ENCODE measurements around the gene KIF9. TPM values are rescaled to one million over a fixed set of nuclear protein-coding genes. Genes with fewer than 3 reads are reported as not detected.

The KIF9 gene
- total RNA-seq, 4 donors from 2014 or later = 1.1 to 9.2 (median 7.5) TPM

DNA sequence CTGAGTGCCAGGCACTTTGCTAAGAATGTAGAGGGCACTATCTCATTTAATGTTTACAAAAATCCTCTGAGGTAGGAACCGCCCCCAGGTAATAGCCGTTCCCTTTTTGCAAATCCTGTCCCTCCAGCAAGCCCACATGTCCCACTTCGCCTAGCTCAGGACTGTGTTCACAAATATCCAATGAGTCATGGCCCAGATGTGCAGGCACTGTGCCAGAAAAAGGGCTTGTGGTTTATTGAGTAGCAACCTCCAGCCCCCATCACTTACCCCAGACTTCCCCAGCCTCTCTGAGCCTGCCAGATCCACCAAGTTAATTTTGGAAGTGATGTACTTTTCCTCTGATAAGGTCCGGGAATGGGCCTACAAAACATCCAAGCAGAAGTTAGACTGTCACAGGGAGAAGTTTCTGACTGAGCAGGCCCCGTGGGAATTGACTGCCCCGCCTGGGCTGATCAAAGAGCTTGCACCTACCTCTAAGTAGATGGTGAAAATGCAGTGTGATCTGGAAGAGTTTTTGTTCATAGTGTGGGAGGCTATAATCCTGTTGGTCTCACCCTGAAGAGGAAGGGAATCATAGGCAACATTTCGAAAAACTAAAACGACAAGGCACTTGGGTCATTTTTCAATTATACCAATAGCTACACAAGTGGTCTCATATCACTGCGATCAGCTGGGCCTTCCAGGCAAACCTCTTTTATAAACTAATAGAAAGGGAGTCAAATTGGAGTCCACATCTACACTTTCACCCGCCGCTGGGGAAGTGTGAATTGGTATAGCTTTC lies 15.7 kb downstream of the KIF9 start:
- peaks cover 0 to 8% (median 0%) of the 10 kb centered on the region in 3 donors for H3K36me3 ChIP-seq

DNA sequence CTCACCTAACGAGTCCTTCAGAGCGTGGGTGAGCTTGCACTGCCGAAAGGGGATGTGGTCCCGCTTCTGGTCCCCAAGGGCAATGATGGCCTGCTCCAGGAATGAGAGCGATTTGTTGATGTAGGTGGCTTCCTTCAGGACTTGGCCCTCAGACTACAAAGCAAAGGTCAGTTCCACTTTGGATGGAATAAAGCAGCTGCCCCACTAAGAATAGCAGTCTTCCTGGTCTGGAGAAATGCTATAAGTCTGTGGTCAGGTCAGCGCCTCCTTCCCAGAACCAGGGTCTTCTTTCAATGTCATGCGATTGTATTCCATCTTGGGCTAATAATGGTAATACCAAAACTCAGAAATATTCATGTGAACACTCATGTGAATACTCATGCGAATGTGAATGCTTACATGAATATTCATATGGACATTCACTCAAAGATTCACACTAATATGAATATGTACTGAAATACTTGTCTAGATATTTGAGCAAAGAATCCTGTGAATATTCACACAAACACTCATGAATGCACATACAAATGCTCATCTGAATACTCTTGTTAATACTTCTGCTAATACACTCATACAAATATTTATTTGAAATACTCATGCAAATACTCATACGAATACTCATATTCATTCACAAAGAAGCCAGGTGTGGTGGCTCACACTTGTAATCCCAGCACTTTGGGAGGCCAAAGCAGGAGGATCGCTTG lies 16.7 kb downstream of the KIF9 start:
- WGBS, 2 donors = 93 to 97% methylated on average over 5 to 7 of the region's 10 CpGs
- TF ChIP-seq POLR2A (IDR thresholded peaks at IDR 0.05) (no peak), CTCF (IDR thresholded peaks at IDR 0.05) (no peak)

More for the DNA sequence above, 15.7 kb downstream of the KIF9 start:
- Histone ChIP-seq H3K4me3 (no peak overlapping the region), H3K27ac (no peak overlapping the region), H3K4me1 (peaks cover 0 to 8% (median 7%) of the 10 kb centered on the region in 3 donors), H3K9me3 (no peaks in the 10 kb centered on the region), H3K27me3 (no peaks in the 10 kb centered on the region)
- TF ChIP-seq CTCF (IDR thresholded peaks at IDR 0.05) (no peak), POLR2A (IDR thresholded peaks at IDR 0.05) (no peak)
- intact Hi-C loops (cut with DNase I) = no loop called here
- DNase-seq = no peak
- WGBS, 2 donors = 53 to 55% methylated on average over 10 to 11 of the region's 11 CpGs

GRCh38 chr3:47265008-47265407 lies 17.6 kb downstream of the KIF9 start:
- Histone ChIP-seq H3K4me1 (peaks cover 0 to 8% (median 7%) of the 10 kb centered on the region in 3 donors), H3K27ac (no peak overlapping the region), H3K36me3 (no peaks in the 10 kb centered on the region), H3K4me3 (no peak overlapping the region), H3K27me3 (no peaks in the 10 kb centered on the region), H3K9me3 (no peaks in the 10 kb centered on the region)
- no peak for DNase-seq
- WGBS, 2 donors = 87 to 100% methylated on average over 1 of the region's 1 CpG
- intact Hi-C loops (cut with DNase I) = no loop called here
- TF ChIP-seq POLR2A (IDR thresholded peaks at IDR 0.05) (no peak), CTCF (IDR thresholded peaks at IDR 0.05) (no peak)

More for the DNA sequence above, 16.7 kb downstream of the KIF9 start:
- no peaks in the 10 kb centered on the region for H3K27me3 ChIP-seq
- intact Hi-C loops (cut with DNase I) = no loop called here
- no peaks in the 10 kb centered on the region for H3K9me3 ChIP-seq
- H3K36me3 ChIP-seq = no peaks in the 10 kb centered on the region
- DNase-seq = no peak
- H3K4me1 ChIP-seq = peaks cover 0 to 8% (median 7%) of the 10 kb centered on the region in 3 donors
- no peak overlapping the region for H3K27ac ChIP-seq
- no peak overlapping the region for H3K4me3 ChIP-seq

DNA sequence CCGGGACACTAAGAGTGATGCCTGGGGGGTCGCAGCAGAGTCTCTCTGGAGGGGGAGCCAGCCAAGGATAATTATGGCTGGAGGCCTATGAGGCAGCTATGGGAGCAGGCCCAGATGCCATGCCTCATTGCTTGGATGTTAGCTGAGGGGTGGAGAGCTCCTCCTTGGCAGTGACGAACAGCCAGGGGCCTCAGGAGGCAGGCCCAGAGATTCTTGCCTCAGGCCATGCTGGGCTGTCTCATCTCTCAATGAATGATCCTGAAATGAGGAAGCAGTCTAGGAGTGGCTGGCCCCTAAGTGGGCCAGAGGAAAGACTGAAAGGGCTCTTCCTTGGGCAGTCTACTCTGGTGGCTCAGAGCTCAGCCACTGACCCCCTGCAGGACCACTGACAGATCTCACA lies 21.3 kb downstream of the KIF9 start:
- DNase-seq = no peak
- Histone ChIP-seq H3K4me1 (peaks cover 0 to under 1% (median under 1%) of the 10 kb centered on the region in 3 donors), H3K27ac (no peak overlapping the region), H3K36me3 (no peaks in the 10 kb centered on the region), H3K9me3 (no peaks in the 10 kb centered on the region), H3K4me3 (no peak overlapping the region), H3K27me3 (no peaks in the 10 kb centered on the region)
- TF ChIP-seq POLR2A (IDR thresholded peaks at IDR 0.05) (no peak), CTCF (IDR thresholded peaks at IDR 0.05) (no peak)
- 73 to 80% methylated on average over 2 of the region's 3 CpGs for WGBS, 2 donors
- intact Hi-C loops (cut with DNase I) = no loop called here

GRCh38 chr3:47260605-47261004 lies 22.0 kb downstream of the KIF9 start:
- WGBS, 2 donors = 79 to 87% methylated on average over 3 to 4 of the region's 4 CpGs

More at GRCh38 chr3:47260605-47261004, 22.0 kb downstream of the KIF9 start:
- intact Hi-C loops (cut with DNase I) = no loop called here
- no peaks in the 10 kb centered on the region for H3K4me1 ChIP-seq
- no peaks in the 10 kb centered on the region for H3K36me3 ChIP-seq
- no peaks in the 10 kb centered on the region for H3K9me3 ChIP-seq
- no peak overlapping the region for H3K4me3 ChIP-seq
- H3K27ac ChIP-seq = no peak overlapping the region
- TF ChIP-seq POLR2A (IDR thresholded peaks at IDR 0.05) (no peak), CTCF (IDR thresholded peaks at IDR 0.05) (no peak)
- H3K27me3 ChIP-seq = no peaks in the 10 kb centered on the region
- DNase-seq = no peak

Measured in esophagus squamous epithelium (tissue), 5 donors.